Measurements from ENCODE around the gene AGPAT4. TPM values are rescaled to one million over a fixed set of nuclear protein-coding genes. Genes with fewer than 3 reads are reported as not detected.
A peak's percentile ranks its signal among the peaks of the same experiment; 100 is the strongest.
"Not testable (repeated sequence)": the region's sequence is repeated elsewhere in the genome, so short reads cannot be mapped to it uniquely, and the experiment has no call there.

Gene AGPAT4
- total RNA-seq, 1 donor from 2014 or later = 9.6 TPM

- peak; percentile 78 for ATAC-seq
These were observed 135.9 kb downstream of the AGPAT4 start for GRCh38 chr6:161137839-161138542.

GRCh38 chr6:161137320-161137719, 136.5 kb downstream of the AGPAT4 start:
- no peak for ATAC-seq

GRCh38 chr6:161136655-161137054, 137.2 kb downstream of the AGPAT4 start:
- ATAC-seq = no peak

GRCh38 chr6:161135695-161136591, 137.9 kb downstream of the AGPAT4 start:
- no peak for ATAC-seq

GRCh38 chr6:161134550-161135298, 139.1 kb downstream of the AGPAT4 start:
- ATAC-seq = no peak

GRCh38 chr6:161133963-161134362, 139.9 kb downstream of the AGPAT4 start:
- no peak for ATAC-seq

GRCh38 chr6:161132384-161132783, 141.5 kb downstream of the AGPAT4 start:
- ATAC-seq = no peak

- ATAC-seq = no peak
These were observed 142.7 kb downstream of the AGPAT4 start for GRCh38 chr6:161130967-161131766.

- ATAC-seq = no peak
These were observed 143.3 kb downstream of the AGPAT4 start for GRCh38 chr6:161130541-161130940.

- peak; percentile 53 for ATAC-seq
These were observed 145.1 kb downstream of the AGPAT4 start for GRCh38 chr6:161128680-161129196.

- ATAC-seq = peak; percentile 59
These were observed 145.6 kb downstream of the AGPAT4 start for GRCh38 chr6:161128230-161128629.

- ATAC-seq = no peak
These were observed 146.7 kb downstream of the AGPAT4 start for GRCh38 chr6:161127071-161127740.

GRCh38 chr6:161125591-161125990, 148.3 kb downstream of the AGPAT4 start:
- ATAC-seq = no peak

GRCh38 chr6:161123319-161123718, 150.5 kb downstream of the AGPAT4 start:
- ATAC-seq = not testable (repeated sequence)

GRCh38 chr6:161117942-161118341, 155.9 kb downstream of the AGPAT4 start:
- no peak for ATAC-seq

- ATAC-seq = no peak
These were observed 156.6 kb downstream of the AGPAT4 start for GRCh38 chr6:161117308-161117707.

GRCh38 chr6:161116554-161116953, 157.3 kb downstream of the AGPAT4 start:
- ATAC-seq = no peak

GRCh38 chr6:161115468-161115867, 158.4 kb downstream of the AGPAT4 start:
- ATAC-seq = no peak

GRCh38 chr6:161111261-161111660, 162.6 kb downstream of the AGPAT4 start:
- no peak for ATAC-seq

- no peak for ATAC-seq
These were observed 163.7 kb downstream of the AGPAT4 start for GRCh38 chr6:161110028-161110779.

- ATAC-seq = no peak
These were observed 164.5 kb downstream of the AGPAT4 start for GRCh38 chr6:161109366-161109765.
